NCI-H774 (cell line): ENCODE results near the gene DHX35.
"Not testable (repeated sequence)": the region's sequence is repeated elsewhere in the genome, so short reads cannot be mapped to it uniquely, and the experiment has no call there.

ENCODE experiments used
- DNase-seq: peaks from one replicate; lab custom pipeline; 2025; lab: John Stamatoyannopoulos, UW

DHX35 gene

GRCh38 chr20:38940644-38941043, 21.5 kb upstream of the DHX35 start:
- no peak for DNase-seq

- no peak for DNase-seq
Observed at GRCh38 chr20:38941726-38942389, 20.3 kb upstream of the DHX35 start.

DNA sequence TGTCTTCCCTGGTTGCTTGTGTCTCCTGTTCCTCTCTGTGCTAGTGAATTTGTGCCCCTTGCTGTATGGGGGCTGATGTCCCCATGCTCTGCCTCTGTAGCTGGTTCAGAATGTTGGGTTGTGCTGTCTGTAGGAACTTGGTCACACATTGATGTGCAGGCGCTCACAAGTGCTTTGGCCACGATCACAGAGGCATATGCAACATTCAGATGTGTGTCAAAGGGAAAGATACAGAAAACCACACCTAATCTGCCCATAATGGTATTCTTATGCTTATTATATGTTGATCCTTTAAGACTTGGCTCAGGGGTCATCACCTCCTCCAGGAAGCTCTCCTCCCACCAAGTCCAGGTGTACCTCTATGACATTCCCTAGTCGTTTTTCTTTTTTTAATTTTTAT, 17.1 kb upstream of the DHX35 start:
- DNase-seq = no peak

- no peak for DNase-seq
Observed at GRCh38 chr20:38946836-38947235, 15.3 kb upstream of the DHX35 start.

GRCh38 chr20:38947931-38948362, 14.2 kb upstream of the DHX35 start:
- no peak for DNase-seq

DNA sequence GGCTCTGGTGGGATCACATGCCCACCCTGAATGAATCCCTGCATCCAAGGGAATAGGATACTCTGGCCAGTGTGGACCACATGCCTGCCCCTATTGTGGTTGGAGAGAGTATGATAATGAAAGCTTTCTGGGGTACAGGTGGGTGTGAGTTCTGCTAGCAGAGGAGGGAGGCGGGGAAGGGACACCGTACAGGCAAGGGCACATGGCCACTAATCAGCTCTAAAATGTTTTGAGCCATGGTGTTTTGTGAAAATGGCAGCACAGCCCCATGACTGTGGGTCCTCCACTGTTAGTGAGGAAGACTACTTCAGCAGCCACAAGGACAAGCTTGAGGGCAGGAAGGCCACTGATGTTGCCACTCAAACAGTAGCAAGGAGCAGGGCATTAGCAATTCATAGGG, 11.9 kb upstream of the DHX35 start:
- DNase-seq = no peak

DNA sequence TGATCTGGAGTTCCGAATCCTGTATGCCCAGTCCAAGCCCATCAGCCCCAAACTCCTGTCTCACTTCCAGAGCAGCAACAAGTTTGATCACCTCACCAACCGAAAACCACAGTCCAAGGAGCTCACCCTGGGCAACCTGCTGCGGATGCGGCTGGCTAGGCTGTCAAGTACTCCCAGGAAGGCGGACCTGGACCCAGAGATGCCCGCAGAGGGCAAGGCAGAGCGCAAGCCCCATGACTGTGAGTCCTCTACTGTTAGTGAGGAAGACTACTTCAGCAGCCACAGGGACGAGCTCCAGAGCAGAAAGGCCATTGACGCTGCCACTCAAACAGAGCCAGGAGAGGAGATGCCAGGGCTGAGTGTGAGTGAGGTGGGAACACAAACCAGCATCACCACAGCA, 10.5 kb upstream of the DHX35 start:
- no peak for DNase-seq

DNA sequence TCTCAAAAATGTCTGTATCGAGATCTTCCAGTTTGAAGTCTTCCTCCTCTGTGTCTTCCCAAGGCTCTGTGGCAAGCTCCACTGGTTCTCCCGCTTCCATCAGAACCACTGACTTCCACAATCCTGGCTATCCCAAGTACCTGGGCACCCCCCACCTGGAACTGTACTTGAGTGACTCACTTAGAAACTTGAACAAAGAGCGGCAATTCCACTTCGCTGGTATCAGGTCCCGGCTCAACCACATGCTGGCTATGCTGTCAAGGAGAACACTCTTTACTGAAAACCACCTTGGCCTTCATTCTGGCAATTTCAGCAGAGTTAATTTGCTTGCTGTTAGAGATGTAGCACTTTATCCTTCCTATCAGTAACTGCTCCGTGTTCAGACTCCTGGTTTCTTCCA, 10.0 kb upstream of the DHX35 start:
- no peak for DNase-seq

- no peak for DNase-seq
Observed at GRCh38 chr20:38953630-38954340, 8.4 kb upstream of the DHX35 start.

GRCh38 chr20:38957235-38957876, 4.8 kb upstream of the DHX35 start:
- no peak for DNase-seq

GRCh38 chr20:38957915-38958485, 4.1 kb upstream of the DHX35 start:
- no peak for DNase-seq

DNA sequence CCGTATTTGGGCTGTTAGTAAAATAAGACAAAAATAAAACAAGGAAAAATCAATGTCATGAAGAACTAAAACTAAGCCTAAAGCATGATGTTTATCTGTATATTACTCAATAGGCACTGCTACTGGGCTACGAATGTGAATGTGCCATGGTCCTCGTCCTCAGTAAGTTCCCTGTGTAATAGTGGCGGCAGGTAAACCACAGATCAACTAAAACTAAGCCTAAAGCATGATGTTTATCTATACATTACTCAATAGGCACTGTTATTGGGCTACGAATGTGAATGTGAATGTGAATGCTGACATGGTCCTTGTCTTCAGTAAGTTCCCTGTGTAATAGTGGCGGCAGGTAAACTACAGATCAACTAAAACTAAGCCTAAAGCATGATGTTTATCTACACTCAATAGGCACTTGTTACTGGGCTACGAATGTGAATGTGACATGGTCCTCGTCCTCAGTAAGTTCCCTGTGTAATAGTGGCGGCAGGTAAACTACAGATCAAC, 1.9 kb upstream of the DHX35 start:
- not testable (repeated sequence) for DNase-seq

DNA sequence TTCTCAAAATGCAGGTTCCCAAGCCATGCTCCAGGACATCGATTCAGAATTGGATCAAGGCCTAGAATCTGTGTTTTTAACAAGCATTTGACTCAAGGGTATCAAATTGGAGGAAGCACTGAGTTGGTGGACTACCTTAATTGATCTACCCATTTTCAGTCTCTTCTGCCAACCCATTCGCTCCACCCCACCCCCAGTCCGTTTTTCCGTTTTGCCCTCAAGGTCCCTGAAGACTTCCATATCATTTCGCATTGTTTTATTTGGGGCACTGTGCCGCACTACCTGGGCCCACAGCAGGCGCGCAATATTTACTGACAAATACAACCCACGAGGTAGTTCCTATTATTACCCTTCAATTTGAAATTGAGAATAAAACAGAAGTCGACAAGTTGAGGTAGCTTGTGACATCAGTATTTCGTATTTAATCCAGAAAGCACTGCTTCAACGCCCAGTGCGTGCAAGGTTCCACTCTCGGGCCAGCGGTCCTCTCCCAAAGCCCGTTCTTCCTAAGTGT, 557 bp upstream of the DHX35 start:
- no peak for DNase-seq

GRCh38 chr20:38962928-38963401, 821 bp downstream of the DHX35 start:
- DNase-seq = no peak

- DNase-seq = no peak
Observed at GRCh38 chr20:38963745-38964144, 1.6 kb downstream of the DHX35 start.

GRCh38 chr20:38965264-38965663, 3.1 kb downstream of the DHX35 start:
- DNase-seq = no peak

DNA sequence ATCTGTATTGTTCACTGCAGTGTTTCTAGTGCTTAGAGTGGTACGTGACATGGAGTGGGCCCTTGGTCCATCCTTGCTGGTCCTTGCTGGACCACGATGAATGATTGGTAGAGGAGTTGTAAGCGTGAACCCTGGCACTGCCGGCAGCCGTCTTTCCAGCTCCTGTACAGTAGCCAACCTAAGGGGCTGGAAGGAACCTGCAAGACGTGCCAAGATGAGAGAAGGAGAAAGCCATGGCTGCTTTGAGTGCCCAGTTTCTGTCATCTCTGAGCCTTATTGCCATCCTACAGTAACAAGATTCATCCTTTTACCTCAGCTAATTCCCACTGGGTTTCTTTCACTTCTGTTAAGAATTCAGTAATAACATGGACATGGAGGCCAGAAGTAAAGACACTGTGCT, 5.9 kb downstream of the DHX35 start:
- no peak for DNase-seq

GRCh38 chr20:38969708-38970107, 7.6 kb downstream of the DHX35 start:
- no peak for DNase-seq

DNA sequence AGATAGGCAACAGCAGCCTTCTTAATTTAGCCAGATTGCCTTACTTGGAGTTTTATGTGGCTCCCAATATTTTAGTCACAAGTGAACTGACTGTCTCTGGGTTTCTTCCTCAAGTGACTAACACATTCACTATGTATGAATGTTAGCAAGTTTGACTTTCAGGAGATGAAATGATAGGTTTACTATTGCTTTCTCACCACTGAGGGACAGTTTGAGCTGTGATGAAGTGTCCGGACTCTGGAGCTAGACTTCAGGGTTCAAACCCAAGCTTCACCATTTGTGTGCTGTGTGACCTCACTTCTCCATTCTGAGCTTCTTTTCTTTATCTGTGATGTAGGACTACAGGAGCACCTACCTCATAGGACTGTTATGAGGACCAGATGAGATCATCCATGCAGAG, 8.2 kb downstream of the DHX35 start:
- no peak for DNase-seq

- DNase-seq = no peak
Observed at GRCh38 chr20:38973107-38973506, 11.0 kb downstream of the DHX35 start.

GRCh38 chr20:38973645-38974044, 11.5 kb downstream of the DHX35 start:
- DNase-seq = no peak

GRCh38 chr20:38975539-38976120, 13.5 kb downstream of the DHX35 start:
- no peak for DNase-seq
